GM19043 (cell line): ENCODE results near the gene DDX39B.
"Not testable (repeated sequence)": the region's sequence is repeated elsewhere in the genome, so short reads cannot be mapped to it uniquely, and the experiment has no call there.

ENCODE experiments used
- ATAC-seq: cut with Tn5 transposase; IDR thresholded peaks from one replicate; pipeline ENCODE4 v1.9.1; 2021; ENCODE audit warnings: low read depth; ENCODE audit not compliant: unreplicated experiment

The DDX39B gene

GRCh38 chr6:31489086-31489485, 52.7 kb downstream of the DDX39B start:
- no peak for ATAC-seq

GRCh38 chr6:31487674-31488073, 54.1 kb downstream of the DDX39B start:
- ATAC-seq = not testable (repeated sequence)

DNA sequence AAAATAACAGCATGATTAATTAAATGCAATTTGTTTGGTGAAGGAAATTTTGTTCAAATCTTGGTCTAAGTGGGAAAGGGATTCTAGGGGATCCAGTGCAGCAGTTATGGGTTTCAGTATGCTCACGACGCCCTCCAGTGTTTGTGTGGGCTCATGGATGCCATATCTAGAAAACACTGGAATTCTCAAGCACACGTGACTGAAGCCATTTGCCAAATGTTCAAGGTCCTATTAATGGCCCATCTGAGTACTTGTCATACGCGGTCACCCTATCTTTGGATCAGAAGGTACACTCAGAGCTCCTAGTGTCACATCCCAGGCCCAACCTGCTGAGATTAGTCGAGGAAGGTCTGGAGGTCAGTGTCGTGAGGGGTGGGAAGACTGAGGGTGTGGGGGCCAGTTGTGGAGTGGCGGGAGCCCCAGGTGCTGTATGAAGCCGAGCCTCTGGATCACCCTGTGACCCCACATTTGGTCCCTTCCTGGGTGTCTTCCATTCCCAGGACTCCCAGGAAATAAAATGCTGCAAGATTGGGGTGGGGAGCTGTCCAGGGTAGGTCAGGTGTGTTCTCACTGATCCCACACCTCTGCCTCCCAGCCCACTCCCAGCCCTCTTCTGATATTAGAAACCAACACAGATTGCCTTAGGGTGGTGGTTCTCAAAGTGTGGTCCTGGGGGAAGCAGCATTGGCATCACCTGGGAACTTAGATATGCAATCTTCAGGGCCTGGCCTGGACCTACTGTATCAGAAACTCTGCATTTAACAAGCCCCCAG, 55.6 kb downstream of the DDX39B start:
- ATAC-seq = not testable (repeated sequence)

- ATAC-seq = no peak
Measured at GRCh38 chr6:31485055-31485454, 56.7 kb downstream of the DDX39B start.

- no peak for ATAC-seq
Measured at GRCh38 chr6:31483392-31483791, 58.4 kb downstream of the DDX39B start.

DNA sequence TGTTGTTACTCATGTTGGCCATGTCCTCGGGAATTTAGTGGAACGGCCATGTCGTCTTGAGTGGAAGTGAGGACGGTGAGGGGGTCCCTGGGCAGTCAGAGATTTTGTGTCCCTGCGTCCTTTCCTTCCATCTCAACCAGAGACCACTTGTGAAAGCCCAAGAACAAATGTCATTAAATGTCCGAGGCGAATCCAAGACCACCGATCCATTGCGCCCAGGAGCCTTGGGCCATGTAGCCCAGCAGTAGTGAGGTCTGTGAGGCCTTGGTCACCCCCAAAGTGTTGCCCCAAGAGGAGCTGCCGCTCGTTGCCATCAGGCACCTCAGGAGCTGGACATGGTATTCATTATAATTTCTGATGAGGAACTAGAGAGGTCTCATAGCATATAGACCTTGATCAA, 61.2 kb downstream of the DDX39B start:
- ATAC-seq = no peak
